Naive thymus-derived CD8-positive, alpha-beta T cell (primary cell): ENCODE results near the gene TRPM1. TPM values are rescaled to one million over a fixed set of nuclear protein-coding genes. Genes with fewer than 3 reads are reported as not detected.

Experiments
- ATAC-seq, 2 donors: fragments of 150-1000 bp; cut with Tn5 transposase in 1 of 2; sonication (Bioruptor Pico), chemical (Tn5 transposase) in 1 of 2; 1 replicate in 1 of 2; 2 replicates in 1 of 2; pipeline ENCODE4 v1.10.0; 2021; ENCODE audit warnings: mild to moderate bottlenecking in 2 of 2, moderate library complexity in 2 of 2
- POLR2A ChIA-PET: fragments of 350-600 bp; sonication (Branson Sonifier 250); formaldehyde crosslinking; loops from one replicate; lab custom pipeline; 2021; ENCODE audit warnings: antibody characterized with exemption; lab: Charles Lee
- DNase-seq, 10 donors: peaks; one replicate each; pipeline versions ENCODE4 v3.0.0 to v3.0.0-alpha.2; 2020 to 2022
- H3K27ac Mint-ChIP-seq, 10 donors: one replicate each; pipeline ENCODE4 v1.8.0; 2020 to 2022; ENCODE audit warnings: mild to moderate bottlenecking in 10 of 10, mixed read lengths in 10 of 10, moderate library complexity in 4 of 10, inconsistent platforms in 1 of 10
- H3K27me3 Mint-ChIP-seq, 5 donors: one replicate each; pipeline ENCODE4 v1.8.0; 2021 to 2022; ENCODE audit warnings: mixed read lengths in 5 of 5
- H3K36me3 Mint-ChIP-seq, 3 donors: one replicate each; pipeline ENCODE4 v1.8.0; 2020 to 2022; ENCODE audit warnings: mixed read lengths in 3 of 3, mild to moderate bottlenecking in 2 of 3, inconsistent platforms in 1 of 3
- H3K4me1 Mint-ChIP-seq, 4 donors: one replicate each; pipeline ENCODE4 v1.8.0; 2021 to 2022; ENCODE audit warnings: mixed read lengths in 4 of 4
- H3K4me3 Mint-ChIP-seq, 10 donors: one replicate each; pipeline ENCODE4 v1.8.0; 2020 to 2022; ENCODE audit warnings: mild to moderate bottlenecking in 10 of 10, mixed read lengths in 10 of 10, moderate library complexity in 6 of 10, inconsistent platforms in 1 of 10
- H3K9me3 Mint-ChIP-seq, 9 donors: one replicate each; pipeline ENCODE4 v1.8.0; 2020 to 2022; ENCODE audit warnings: mixed read lengths in 9 of 9, mild to moderate bottlenecking in 3 of 9, inconsistent platforms in 1 of 9, moderate library complexity in 1 of 9
- polyA plus RNA-seq, 3 donors: library from polyadenylated mRNA; unstranded; fragments of 300-500 nt; fragmentation: Illumina TruSeq; gene quantifications; one replicate each; pipeline ENCODE4 v1.2.3, GENCODE V29; 2021
- total RNA-seq, 8 experiments: library from RNA in 2 of 8; stranded (reverse) in 2 of 8; gene quantifications; one replicate each; pipeline ENCODE4 v1.2.3 and lab custom pipeline; 2021 to 2026

The TRPM1 gene
- total and polyA plus RNA-seq, 5 experiments from 2014 or later, result not detected

- peaks cover 8 to 21% (median 9%) of the 10 kb centered on the region in 4 donors for H3K4me1 Mint-ChIP-seq
- peaks cover 0 to 4% (median 0%) of the 10 kb centered on the region in 3 donors for H3K36me3 Mint-ChIP-seq
- no peak overlapping the region for H3K27ac Mint-ChIP-seq
- DNase-seq, result no peak
- H3K27me3 Mint-ChIP-seq, result peaks cover 4 to 14% (median 11%) of the 10 kb centered on the region in 5 donors
- H3K4me3 Mint-ChIP-seq, result no peak overlapping the region
- ATAC-seq, result no peak
- H3K9me3 Mint-ChIP-seq, result peaks cover 0 to 11% (median 2%) of the 10 kb centered on the region in 9 donors
- POLR2A ChIA-PET, result no interaction called here
These were observed 23.6 kb downstream of the TRPM1 start for GRCh38 chr15:31077941-31078340.

- no peak overlapping the region for H3K27ac Mint-ChIP-seq
- ATAC-seq, result no peak
- H3K4me3 Mint-ChIP-seq, result no peak overlapping the region
- POLR2A ChIA-PET, result no interaction called here
- H3K36me3 Mint-ChIP-seq, result peaks cover 0 to 4% (median 0%) of the 10 kb centered on the region in 3 donors
- H3K4me1 Mint-ChIP-seq, result peaks cover 6 to 15% (median 9%) of the 10 kb centered on the region in 4 donors
- H3K9me3 Mint-ChIP-seq, result peaks cover 0 to 11% (median 2%) of the 10 kb centered on the region in 9 donors
- DNase-seq, result no peak
- peaks cover 4 to 14% (median 11%) of the 10 kb centered on the region in 5 donors for H3K27me3 Mint-ChIP-seq
These were observed 24.3 kb downstream of the TRPM1 start for GRCh38 chr15:31077181-31077580.

- POLR2A ChIA-PET, result no interaction called here
- ATAC-seq, result no peak
- peaks cover 4 to 13% (median 10%) of the 10 kb centered on the region in 5 donors for H3K27me3 Mint-ChIP-seq
These were observed 27.2 kb downstream of the TRPM1 start for GRCh38 chr15:31074321-31074720.

GRCh38 chr15:31070867-31071266 is 30.7 kb downstream of the TRPM1 start:
- POLR2A ChIA-PET, result no interaction called here
- H3K4me3 Mint-ChIP-seq, result no peak overlapping the region

More at GRCh38 chr15:31074321-31074720, 27.2 kb downstream of the TRPM1 start:
- H3K27ac Mint-ChIP-seq, result no peak overlapping the region
- no peak for DNase-seq
- peaks cover 0 to 11% (median 2%) of the 10 kb centered on the region in 9 donors for H3K9me3 Mint-ChIP-seq
- no peak overlapping the region for H3K4me3 Mint-ChIP-seq
- peaks cover 0 to 4% (median under 1%) of the 10 kb centered on the region in 4 donors for H3K4me1 Mint-ChIP-seq
- peaks cover 0 to 4% (median 0%) of the 10 kb centered on the region in 3 donors for H3K36me3 Mint-ChIP-seq

GRCh38 chr15:31069360-31070000 is 32.0 kb downstream of the TRPM1 start:
- peaks cover 0 to 2% (median 0%) of the 10 kb centered on the region in 5 donors for H3K27me3 Mint-ChIP-seq
- peaks cover 0 to 5% (median 0%) of the 10 kb centered on the region in 9 donors for H3K9me3 Mint-ChIP-seq
- H3K36me3 Mint-ChIP-seq, result no peaks in the 10 kb centered on the region
- ATAC-seq (no peak), DNase-seq (no peak)
- H3K27ac Mint-ChIP-seq, result no peak overlapping the region
- no peaks in the 10 kb centered on the region for H3K4me1 Mint-ChIP-seq
- POLR2A ChIA-PET, result no interaction called here
- no peak overlapping the region for H3K4me3 Mint-ChIP-seq

More at GRCh38 chr15:31070867-31071266, 30.7 kb downstream of the TRPM1 start:
- peaks cover 0 to 2% (median 0%) of the 10 kb centered on the region in 5 donors for H3K27me3 Mint-ChIP-seq
- peaks cover 0 to 11% (median 0%) of the 10 kb centered on the region in 9 donors for H3K9me3 Mint-ChIP-seq
- no peak overlapping the region for H3K27ac Mint-ChIP-seq
- ATAC-seq (no peak), DNase-seq (no peak)
- no peaks in the 10 kb centered on the region for H3K4me1 Mint-ChIP-seq
- peaks cover 0 to 4% (median 0%) of the 10 kb centered on the region in 3 donors for H3K36me3 Mint-ChIP-seq

GRCh38 chr15:31067890-31068603 is 33.5 kb downstream of the TRPM1 start:
- ATAC-seq (no peak), DNase-seq (no peak)
- Mint-ChIP-seq H3K36me3 (no peaks in the 10 kb centered on the region), H3K27ac (no peak overlapping the region), H3K4me1 (no peaks in the 10 kb centered on the region), H3K4me3 (no peak overlapping the region), H3K27me3 (peaks cover 0 to 2% (median 0%) of the 10 kb centered on the region in 5 donors), H3K9me3 (no peaks in the 10 kb centered on the region)
- POLR2A ChIA-PET, result no interaction called here

GRCh38 chr15:31065824-31066223 is 35.7 kb downstream of the TRPM1 start:
- no peak overlapping the region for H3K27ac Mint-ChIP-seq
- POLR2A ChIA-PET, result no interaction called here
- no peaks in the 10 kb centered on the region for H3K4me1 Mint-ChIP-seq
- no peaks in the 10 kb centered on the region for H3K9me3 Mint-ChIP-seq
- H3K4me3 Mint-ChIP-seq, result no peak overlapping the region
- H3K27me3 Mint-ChIP-seq, result no peaks in the 10 kb centered on the region
- no peak for ATAC-seq
- H3K36me3 Mint-ChIP-seq, result no peaks in the 10 kb centered on the region
- DNase-seq, result no peak

GRCh38 chr15:31062911-31063310 is 38.6 kb downstream of the TRPM1 start:
- Mint-ChIP-seq H3K27me3 (peaks cover 0 to 5% (median 2%) of the 10 kb centered on the region in 5 donors), H3K4me1 (no peaks in the 10 kb centered on the region), H3K36me3 (peaks cover 0 to 1% (median 0%) of the 10 kb centered on the region in 3 donors), H3K27ac (peak overlapping the region in 1 of 10 donors; percentile 40), H3K4me3 (no peak overlapping the region), H3K9me3 (peaks cover 0 to 3% (median 0%) of the 10 kb centered on the region in 9 donors)
- POLR2A ChIA-PET, result no interaction called here
- ATAC-seq (no peak), DNase-seq (no peak)

- Mint-ChIP-seq H3K4me3 (no peak overlapping the region), H3K27ac (no peak overlapping the region)
These were observed 39.1 kb downstream of the TRPM1 start for GRCh38 chr15:31062310-31062847.

GRCh38 chr15:31060429-31061140 is 40.9 kb downstream of the TRPM1 start:
- POLR2A ChIA-PET, result no interaction called here
- ATAC-seq, result no peak

More at GRCh38 chr15:31062310-31062847, 39.1 kb downstream of the TRPM1 start:
- H3K27me3 Mint-ChIP-seq, result peaks cover 0 to 5% (median 2%) of the 10 kb centered on the region in 5 donors
- POLR2A ChIA-PET, result no interaction called here
- ATAC-seq (no peak), DNase-seq (no peak)
- peaks cover 0 to 6% (median 3%) of the 10 kb centered on the region in 9 donors for H3K9me3 Mint-ChIP-seq
- no peaks in the 10 kb centered on the region for H3K4me1 Mint-ChIP-seq
- peaks cover 0 to 4% (median 0%) of the 10 kb centered on the region in 3 donors for H3K36me3 Mint-ChIP-seq

GRCh38 chr15:31058236-31058962 is 43.1 kb downstream of the TRPM1 start:
- Mint-ChIP-seq H3K27ac (no peak overlapping the region), H3K36me3 (peaks cover 0 to 10% (median 5%) of the 10 kb centered on the region in 3 donors), H3K27me3 (peaks cover 0 to 6% (median 2%) of the 10 kb centered on the region in 5 donors), H3K4me3 (no peak overlapping the region), H3K4me1 (no peaks in the 10 kb centered on the region), H3K9me3 (peaks cover 0 to 13% (median 4%) of the 10 kb centered on the region in 9 donors)
- POLR2A ChIA-PET, result interaction anchor here (0.6 kb wide), 1 partner anchor 63 kb away, joined by 4 read pairs; no protein-coding TSS in a partner anchor
- ATAC-seq, result no peak
- DNase-seq, result no peak

More at GRCh38 chr15:31060429-31061140, 40.9 kb downstream of the TRPM1 start:
- Mint-ChIP-seq H3K36me3 (peaks cover 0 to 10% (median 5%) of the 10 kb centered on the region in 3 donors), H3K4me1 (no peaks in the 10 kb centered on the region), H3K27ac (no peak overlapping the region), H3K4me3 (no peak overlapping the region), H3K9me3 (peaks cover 0 to 13% (median 4%) of the 10 kb centered on the region in 9 donors), H3K27me3 (peaks cover 0 to 6% (median 2%) of the 10 kb centered on the region in 5 donors)
- no peak for DNase-seq
